T47D (cell line): ENCODE results near the gene CEP57L1.

Source experiments
- DNase-seq, 2 experiments: peaks; one replicate each; pipeline versions ENCODE4 v3.0.0 to v3.0.0-alpha.2; 2011 to 2012; ENCODE audit warnings: low read depth in 1 of 2, low spot score in 1 of 2
- JUND ChIP-seq: IDR thresholded peaks from 2 replicates; pipeline ENCODE4 v1.6.1; 2012; ENCODE audit warnings: low read depth
- in situ Hi-C: cut with HindIII; loops from 2 replicates; pipeline ENCODE4 v1.10.0; 2016; ENCODE audit warnings: low sequenced_read_pairs, low pct_unique_long_range_greater_than_20kb

Gene CEP57L1

DNA sequence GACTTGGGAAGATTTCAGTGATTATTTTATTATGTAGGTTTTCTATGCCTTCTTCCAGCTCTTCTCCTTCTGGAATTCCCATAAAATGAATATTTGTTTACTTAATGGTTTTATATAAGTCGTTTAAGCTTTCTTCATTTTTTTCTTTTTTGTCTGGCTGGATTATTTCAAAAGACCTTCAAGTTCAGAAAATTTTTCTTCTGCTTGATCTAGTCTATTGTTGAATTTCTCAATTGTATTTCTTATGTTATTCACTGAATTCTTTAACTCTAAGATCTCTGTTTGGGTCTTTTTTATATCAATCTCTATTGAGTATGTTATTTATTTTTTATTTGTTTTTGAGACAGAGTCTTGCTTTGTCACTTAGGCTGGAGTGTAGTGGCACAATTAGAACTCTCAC lies 117.4 kb downstream of the CEP57L1 start:
- no peak for DNase-seq
- in situ Hi-C loops, result no loop called here
- no peak for TF ChIP-seq JUND
